ENCODE measurements around the gene ZNF436. TPM values are rescaled to one million over a fixed set of nuclear protein-coding genes. Genes with fewer than 3 reads are reported as not detected.

The ZNF436 gene
- total and polyA plus RNA-seq, 11 donors, result 3.1 to 29.8 (median 12.1) TPM

- intact Hi-C loops (cut with DNase I), result loop anchor here in 9 of 10 donors (1.0 to 10.0 kb wide), 14 partner anchors 22 to 190 kb away; partner anchors contain the start of genes ASAP3 (in 3 of the 9), ZNF436 (in 2 of the 9), E2F2 (in 1 of the 9) and TCEA3 (in 1 of the 9)
- Histone ChIP-seq H3K4me3 (peak within 1 kb of the TSS; percentile 73 to 95 (median 89)), H3K9me3 (no peaks in the 10 kb centered on the region), H3K27ac (peak within 1 kb of the TSS; percentile 84 to 99 (median 94)), H3K4me1 (peaks cover 0 to 49% (median 36%) of the 10 kb centered on the region in 12 donors), H3K27me3 (no peaks in the 10 kb centered on the region), H3K36me3 (no peaks in the 10 kb centered on the region)
- 0 to 1% (median 1%) methylated on average over 42 to 87 of the region's 87 CpGs for WGBS, 4 donors
- ATAC-seq, result peak; percentile 97 to 99 (median 99)
- TF ChIP-seq CTCF (IDR thresholded peaks at IDR 0.05) (peak in 4 of 12 donors; percentile 18 to 39 (median 25)), POLR2A (IDR thresholded peaks at IDR 0.05) (peak in 1 of 2 donors; percentile 75)
- peak; percentile 100 for DNase-seq
Measured at GRCh38 chr1:23344111-23344986, 25.3 kb downstream of the ZNF436 start, which contains the start of gene HNRNPR. TSS of gene HNRNPR (minus strand) at chr1:23344284. CDS start at chr1:23341008, 3,276 bp downstream.

- Histone ChIP-seq H3K27ac (peak overlapping the region; percentile 84 to 99 (median 94)), H3K36me3 (peaks cover 0 to 1% (median 0%) of the 10 kb centered on the region in 9 donors), H3K27me3 (no peaks in the 10 kb centered on the region), H3K4me1 (peaks cover 0 to 57% (median 43%) of the 10 kb centered on the region in 12 donors), H3K9me3 (no peaks in the 10 kb centered on the region), H3K4me3 (peak overlapping the region; percentile 73 to 95 (median 89))
- WGBS, 4 donors, result 0% methylated on average over 41 to 66 of the region's 66 CpGs
- DNase-seq, result peak in 1 of 5 donors; percentile 35
- intact Hi-C loops (cut with DNase I), result loop anchor here in 9 of 10 donors (1.0 to 10.0 kb wide), 14 partner anchors 23 to 191 kb away; partner anchors contain the start of genes ASAP3 (in 3 of the 9), ZNF436 (in 2 of the 9), E2F2 (in 1 of the 9) and TCEA3 (in 1 of the 9)
- TF ChIP-seq CTCF (IDR thresholded peaks at IDR 0.05) (no peak), POLR2A (IDR thresholded peaks at IDR 0.05) (no peak)
- peak in 2 of 4 donors; percentile 50 to 59 for ATAC-seq
Measured at GRCh38 chr1:23343221-23344110, 26.2 kb downstream of the ZNF436 start.

- H3K4me1 ChIP-seq, result peaks cover 0 to 67% (median 53%) of the 10 kb centered on the region in 12 donors
- H3K9me3 ChIP-seq, result no peaks in the 10 kb centered on the region
- no peaks in the 10 kb centered on the region for H3K27me3 ChIP-seq
- DNase-seq (no peak), ATAC-seq (no peak)
- intact Hi-C loops (cut with DNase I), result loop anchor here in 4 of 10 donors (5.0 to 10.0 kb wide), 6 partner anchors 60 to 193 kb away; partner anchors contain the start of genes ASAP3 (in 2 of the 4), E2F2 (in 1 of the 4) and TCEA3 (in 1 of the 4)
- peak overlapping the region in 3 of 12 donors; percentile 1 to 99 (median 95) for H3K27ac ChIP-seq
- H3K4me3 ChIP-seq, result peak overlapping the region in 11 of 12 donors; percentile 73 to 95 (median 89)
- peaks cover 0 to 15% (median 11%) of the 10 kb centered on the region in 9 donors for H3K36me3 ChIP-seq
- no peak for TF ChIP-seq CTCF (IDR thresholded peaks at IDR 0.05)
- no peak for TF ChIP-seq POLR2A (IDR thresholded peaks at IDR 0.05)
- 16 to 19% (median 17%) methylated on average over 10 of the region's 10 CpGs for WGBS, 4 donors
Measured at GRCh38 chr1:23341931-23342692, 27.5 kb downstream of the ZNF436 start.
